ENCODE results near the gene NVL.
A peak's percentile ranks its signal among the peaks of the same experiment; 100 is the strongest.

Gene NVL

GRCh38 chr1:224182866-224183590 lies 146.9 kb downstream of the NVL start, which contains the start of gene DEGS1:
TSS of gene DEGS1 (plus strand) at chr1:224183240. CDS start at chr1:224183337, 97 bp downstream.
- in situ Hi-C loops (cut with HindIII; ENCODE audit: low pct_ligation_motif_present, low pct_unique_long_range_greater_than_20kb, low sequenced_read_pairs): no loop called here
- peak; percentile 95 for DNase-seq

GRCh38 chr1:224182057-224182865 lies 147.7 kb downstream of the NVL start:
- peak; percentile 40 for DNase-seq
- in situ Hi-C loops (cut with HindIII; ENCODE audit: low pct_ligation_motif_present, low pct_unique_long_range_greater_than_20kb, low sequenced_read_pairs): no loop called here

GRCh38 chr1:224181453-224181810 lies 148.5 kb downstream of the NVL start:
- in situ Hi-C loops (cut with HindIII; ENCODE audit: low pct_ligation_motif_present, low pct_unique_long_range_greater_than_20kb, low sequenced_read_pairs): no loop called here
- DNase-seq: no peak

GRCh38 chr1:224180783-224181452 lies 149.1 kb downstream of the NVL start:
- in situ Hi-C loops (cut with HindIII; ENCODE audit: low pct_ligation_motif_present, low pct_unique_long_range_greater_than_20kb, low sequenced_read_pairs): no loop called here
- no peak for DNase-seq

GRCh38 chr1:224178894-224179293 lies 151.1 kb downstream of the NVL start:
- in situ Hi-C loops (cut with HindIII; ENCODE audit: low pct_ligation_motif_present, low pct_unique_long_range_greater_than_20kb, low sequenced_read_pairs): no loop called here
- DNase-seq: no peak

GRCh38 chr1:224177356-224177999 lies 152.5 kb downstream of the NVL start:
- DNase-seq: no peak
- in situ Hi-C loops (cut with HindIII; ENCODE audit: low pct_ligation_motif_present, low pct_unique_long_range_greater_than_20kb, low sequenced_read_pairs): no loop called here

Measured in ACHN (cell line).